ENCODE results near the gene RGR. TPM values are rescaled to one million over a fixed set of nuclear protein-coding genes. Genes with fewer than 3 reads are reported as not detected.
A peak's percentile ranks its signal among the peaks of the same experiment; 100 is the strongest.

Gene RGR
- total RNA-seq, 1 experiment from 2014 or later, result not detected

DNA sequence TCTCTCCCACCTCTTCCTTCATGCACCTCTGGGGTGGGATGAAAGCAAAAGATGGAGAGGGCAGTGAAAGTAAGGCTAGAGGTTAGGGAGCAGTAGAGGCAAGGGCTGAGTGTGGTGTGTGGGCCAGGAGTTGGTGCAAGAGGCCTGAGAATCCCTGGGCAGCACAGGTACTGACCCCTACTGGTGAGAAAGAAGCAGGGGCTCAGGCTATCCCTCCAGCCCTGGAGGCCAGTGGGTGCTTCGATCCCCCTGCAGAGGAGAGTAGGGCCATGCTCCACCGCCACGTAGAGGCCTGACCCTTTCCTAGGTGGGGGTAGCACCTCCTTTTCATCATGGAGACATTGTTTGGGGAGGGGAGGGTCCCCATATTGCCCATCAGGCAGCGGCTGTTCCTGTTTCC is 40.7 kb upstream of the RGR start:
- Histone ChIP-seq H3K79me2 (ENCODE audit: low read length) (no peaks in the 10 kb centered on the region), H4K20me1 (ENCODE audit: low read length) (no peaks in the 10 kb centered on the region), H3K9me3 (ENCODE audit: low read length) (no peaks in the 10 kb centered on the region), H3K9ac (ENCODE audit: low read length) (no peak overlapping the region), H2AFZ (ENCODE audit: low read length) (no peak overlapping the region), H3K36me3 (ENCODE audit: low read depth, low read length) (no peaks in the 10 kb centered on the region), H3K27ac (ENCODE audit: low read length) (no peak overlapping the region), H3K4me2 (ENCODE audit: low read length) (no peak overlapping the region), H3K4me1 (ENCODE audit: insufficient read depth, low read length) (no peaks in the 10 kb centered on the region), H3K27me3 (ENCODE audit: low read length) (peaks cover 23% of the 10 kb centered on the region), H3K9me2 (replicated peaks; ENCODE audit: low read length) (no peaks in the 10 kb centered on the region), H3K4me3 (ENCODE audit: low read length) (no peak overlapping the region), H3F3A (ENCODE audit: low read length, unreplicated experiment) (no peaks in the 10 kb centered on the region)
- ChIA-PET CTCF (no interaction called here), POLR2A (ENCODE audit: unreplicated experiment) (no interaction called here)
- BruUV-seq (replicated peaks), result no TSS peak
- ATAC-seq, result no peak
- TF ChIP-seq, protein P1, sequence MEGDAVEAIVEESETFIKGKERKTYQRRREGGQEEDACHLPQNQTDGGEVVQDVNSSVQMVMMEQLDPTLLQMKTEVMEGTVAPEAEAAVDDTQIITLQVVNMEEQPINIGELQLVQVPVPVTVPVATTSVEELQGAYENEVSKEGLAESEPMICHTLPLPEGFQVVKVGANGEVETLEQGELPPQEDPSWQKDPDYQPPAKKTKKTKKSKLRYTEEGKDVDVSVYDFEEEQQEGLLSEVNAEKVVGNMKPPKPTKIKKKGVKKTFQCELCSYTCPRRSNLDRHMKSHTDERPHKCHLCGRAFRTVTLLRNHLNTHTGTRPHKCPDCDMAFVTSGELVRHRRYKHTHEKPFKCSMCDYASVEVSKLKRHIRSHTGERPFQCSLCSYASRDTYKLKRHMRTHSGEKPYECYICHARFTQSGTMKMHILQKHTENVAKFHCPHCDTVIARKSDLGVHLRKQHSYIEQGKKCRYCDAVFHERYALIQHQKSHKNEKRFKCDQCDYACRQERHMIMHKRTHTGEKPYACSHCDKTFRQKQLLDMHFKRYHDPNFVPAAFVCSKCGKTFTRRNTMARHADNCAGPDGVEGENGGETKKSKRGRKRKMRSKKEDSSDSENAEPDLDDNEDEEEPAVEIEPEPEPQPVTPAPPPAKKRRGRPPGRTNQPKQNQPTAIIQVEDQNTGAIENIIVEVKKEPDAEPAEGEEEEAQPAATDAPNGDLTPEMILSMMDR (conservative IDR thresholded peaks at IDR 0.05; ENCODE audit: low read depth, low read length), result peak; percentile 40; the same call in 1 of the 2 replicates
- no peak for TF ChIP-seq EZH2phosphoT487 (IDR thresholded peaks at IDR 0.05; ENCODE audit: borderline replicate concordance, low read length)
- DNase-seq, result no peak
- intact Hi-C loops (cut with micrococcal nuclease), result no loop called here

DNA sequence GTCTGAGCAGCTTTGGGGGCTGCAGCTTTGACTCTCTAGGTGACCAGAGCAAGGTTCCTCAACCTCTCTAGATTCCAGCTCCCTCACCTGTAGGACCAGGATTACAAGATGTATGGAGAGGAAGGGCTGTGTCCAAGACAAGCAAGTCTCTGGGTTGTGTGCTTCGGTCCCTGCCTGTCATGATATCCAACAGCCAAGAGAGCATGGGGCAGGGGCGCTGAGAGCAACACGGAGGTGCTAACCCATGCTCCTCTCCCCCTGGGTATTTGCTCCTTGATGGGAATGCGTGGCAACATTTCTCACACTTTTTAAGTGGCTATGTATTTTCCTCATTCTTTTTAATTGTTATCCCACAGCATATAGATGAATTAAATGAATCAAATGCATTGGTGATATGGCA is 40.2 kb upstream of the RGR start:
- H4K20me1 ChIP-seq (ENCODE audit: low read length), result no peaks in the 10 kb centered on the region
- no peaks in the 10 kb centered on the region for H3K79me2 ChIP-seq (ENCODE audit: low read length)
- peaks cover 18% of the 10 kb centered on the region; the same call in 1 of the 2 replicates for H3K27me3 ChIP-seq (ENCODE audit: low read length)
- no peaks in the 10 kb centered on the region for H3K9me2 ChIP-seq (replicated peaks; ENCODE audit: low read length)
- intact Hi-C loops (cut with micrococcal nuclease), result no loop called here
- BruUV-seq (replicated peaks), result no TSS peak
- no peak overlapping the region for H2AFZ ChIP-seq (ENCODE audit: low read length)
- H3K4me3 ChIP-seq (ENCODE audit: low read length), result no peak overlapping the region
- ATAC-seq (no peak), DNase-seq (no peak)
- H3K27ac ChIP-seq (ENCODE audit: low read length), result no peak overlapping the region
- CTCF ChIA-PET, result interaction anchor here (0.6 kb wide), 1 partner anchor 40 kb away, joined by 4 read pairs; no protein-coding TSS in a partner anchor
- H3K4me2 ChIP-seq (ENCODE audit: low read length), result no peak overlapping the region
- H3K4me1 ChIP-seq (ENCODE audit: insufficient read depth, low read length), result no peaks in the 10 kb centered on the region
- H3K9me3 ChIP-seq (ENCODE audit: low read length), result no peaks in the 10 kb centered on the region
- no peak overlapping the region for H3K9ac ChIP-seq (ENCODE audit: low read length)
- no peaks in the 10 kb centered on the region for H3F3A ChIP-seq (ENCODE audit: low read length, unreplicated experiment)
- no peaks in the 10 kb centered on the region for H3K36me3 ChIP-seq (ENCODE audit: low read depth, low read length)
- POLR2A ChIA-PET (ENCODE audit: unreplicated experiment), result no interaction called here
- TF ChIP-seq, protein P1 (conservative IDR thresholded peaks at IDR 0.05; ENCODE audit: low read depth, low read length), result no peak
- TF ChIP-seq EZH2phosphoT487 (IDR thresholded peaks at IDR 0.05; ENCODE audit: borderline replicate concordance, low read length) (no peak), EZH2 (IDR thresholded peaks at IDR 0.05; ENCODE audit: low read length, unreplicated experiment) (no peak)

DNA sequence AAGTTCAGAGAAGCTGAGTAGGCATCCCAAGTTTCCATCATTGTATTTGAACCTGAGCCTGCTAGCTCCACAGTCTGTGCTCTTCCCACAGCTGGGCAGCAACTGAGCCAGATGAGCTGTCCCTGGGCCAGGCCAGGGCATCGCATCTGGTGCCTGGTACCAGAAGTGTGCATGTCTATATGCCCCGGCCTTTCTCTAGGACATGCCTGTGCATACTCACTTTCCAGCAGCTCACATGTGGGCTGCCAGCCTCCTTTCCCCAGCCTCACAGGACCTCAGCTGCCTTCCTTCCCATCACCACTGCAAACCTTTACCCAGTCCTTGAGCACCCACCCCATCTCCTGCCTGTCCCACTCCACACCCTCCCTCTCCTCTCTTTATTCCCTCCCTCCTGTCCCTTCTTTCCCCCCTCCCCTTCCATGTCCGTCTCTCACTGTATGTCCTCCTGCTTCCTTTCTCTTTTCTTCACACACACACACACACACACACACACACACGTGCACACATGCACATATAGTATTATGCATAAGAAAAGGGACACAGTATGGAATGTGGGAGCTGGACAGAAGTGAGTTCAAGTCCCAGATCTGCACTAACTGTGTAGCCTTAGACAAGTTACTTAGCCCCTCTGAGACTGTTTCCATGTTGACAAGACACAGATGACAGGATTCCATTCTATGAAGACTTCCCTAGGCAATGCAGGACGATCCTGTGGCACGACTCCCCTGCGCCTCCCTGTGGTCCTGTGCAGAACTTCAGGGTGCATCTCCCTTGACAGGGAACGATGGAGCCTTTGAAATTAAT is 39.6 kb upstream of the RGR start:
- H3K4me2 ChIP-seq (ENCODE audit: low read length), result no peak overlapping the region
- no peaks in the 10 kb centered on the region for H3K4me1 ChIP-seq (ENCODE audit: insufficient read depth, low read length)
- ATAC-seq, result peak; percentile 67
- H3K79me2 ChIP-seq (ENCODE audit: low read length), result no peaks in the 10 kb centered on the region
- H2AFZ ChIP-seq (ENCODE audit: low read length), result no peak overlapping the region
- no peaks in the 10 kb centered on the region for H3F3A ChIP-seq (ENCODE audit: low read length, unreplicated experiment)
- no peaks in the 10 kb centered on the region for H3K9me3 ChIP-seq (ENCODE audit: low read length)
- no peaks in the 10 kb centered on the region for H3K9me2 ChIP-seq (replicated peaks; ENCODE audit: low read length)
- BruUV-seq (replicated peaks), result no TSS peak
- H4K20me1 ChIP-seq (ENCODE audit: low read length), result no peaks in the 10 kb centered on the region
- no peak overlapping the region for H3K9ac ChIP-seq (ENCODE audit: low read length)
- H3K27me3 ChIP-seq (ENCODE audit: low read length), result peaks cover 14% of the 10 kb centered on the region; the same call in 1 of the 2 replicates
- no peak overlapping the region for H3K4me3 ChIP-seq (ENCODE audit: low read length)
- POLR2A ChIA-PET (ENCODE audit: unreplicated experiment), result no interaction called here
- peak; percentile 58 for DNase-seq
- CTCF ChIA-PET, result interaction anchor here (0.6 kb wide), 1 partner anchor 41 kb away, joined by 4 read pairs; no protein-coding TSS in a partner anchor
- no peak for TF ChIP-seq EZH2phosphoT487 (IDR thresholded peaks at IDR 0.05; ENCODE audit: borderline replicate concordance, low read length)
- TF ChIP-seq, protein P1 (conservative IDR thresholded peaks at IDR 0.05; ENCODE audit: low read depth, low read length), result peak; percentile 69
- no peak overlapping the region for H3K27ac ChIP-seq (ENCODE audit: low read length)
- no peaks in the 10 kb centered on the region for H3K36me3 ChIP-seq (ENCODE audit: low read depth, low read length)
- intact Hi-C loops (cut with micrococcal nuclease), result no loop called here

Data from PC-3 (cell line).